HepG2 (cell line): ENCODE measurements around the gene UBE2D4. TPM values are rescaled to one million over a fixed set of nuclear protein-coding genes. Genes with fewer than 3 reads are reported as not detected.

Experiments used
- ATAC-seq: fragments of 200-7000 bp; cut with Tn5 transposase; 3 replicates; pipeline ENCODE4 v1.9.1; 2020; ENCODE audit warnings: mild to moderate bottlenecking, moderate library complexity
- BruUV-seq: library from RNA; stranded (reverse); fragments of 400-500 nt; replicated peaks from 2 replicates; lab custom pipeline; 2021; lab: Mats Ljungman, UMichigan
- CTCF ChIA-PET: fragments of 300-600 bp; formaldehyde crosslinking; extraction: SDS; loops from one replicate; lab custom pipeline; 2021; ENCODE audit warnings: low total read pairs, inconsistent platforms, low intra/inter-chr PET ratio; lab: Yijun Ruan, JAX
- POLR2A ChIA-PET: fragments of 350-600 bp; sonication (Branson Sonifier 250); formaldehyde crosslinking; loops from one replicate; lab custom pipeline; 2020; ENCODE audit warnings: antibody characterized with exemption, inconsistent platforms; lab: Yijun Ruan, JAX
- DNase-seq: peaks from one replicate; pipeline ENCODE4 v3.0.0-alpha.2; 2015; ENCODE audit warnings: low spot score
- FAIRE-seq: peaks from 3 replicates; lab custom pipeline; 2011; peaks lifted over from hg19 to GRCh38; lab: Jason Lieb, UNC
- H2AFZ ChIP-seq: one replicate; pipeline ENCODE4 v1.6.1; 2011; ENCODE audit warnings: low read length, inconsistent platforms
- H3K27ac ChIP-seq: fragments of 300-600 bp; 3 replicates; pipeline ENCODE4 v1.8.0; 2011; ENCODE audit warnings: mixed run types, mild to moderate bottlenecking, mixed read lengths, low read length, inconsistent platforms; ENCODE audit not compliant: insufficient read depth; ENCODE audit errors: extremely low read length
- H3K27me3 ChIP-seq, 2 experiments: fragments of 200-600 bp in 1 of 2; 2 replicates in 1 of 2; 3 replicates in 1 of 2; pipeline versions ENCODE4 v1.6.0 to v1.8.0; 2011; ENCODE audit warnings: low read length in 2 of 2, mild to moderate bottlenecking in 2 of 2, moderate library complexity in 2 of 2, inconsistent platforms in 1 of 2; ENCODE audit not compliant: insufficient read depth in 2 of 2, control insufficient read depth in 1 of 2
- H3K36me3 ChIP-seq, 2 experiments: fragments of 200-600 bp in 1 of 2; replicated peaks in 1 of 2; 2 replicates in 1 of 2; 3 replicates in 1 of 2; pipeline versions ENCODE4 v1.5.1 to v1.8.0; 2011; ENCODE audit warnings: low read length in 2 of 2, inconsistent platforms in 1 of 2; ENCODE audit not compliant: insufficient read depth in 2 of 2, control insufficient read depth in 1 of 2
- H3K4me1 ChIP-seq: 2 replicates; pipeline ENCODE4 v1.5.1; 2012; ENCODE audit warnings: low read length, inconsistent platforms; ENCODE audit not compliant: insufficient read depth
- H3K4me2 ChIP-seq: 2 replicates; pipeline ENCODE4 v1.6.0; 2011; ENCODE audit warnings: low read depth, low read length, inconsistent platforms
- H3K4me3 ChIP-seq, 3 experiments: fragments of 200-600 bp in 1 of 3; sonication (generic), shearing (Covaris generic) in 1 of 3; replicated peaks in 1 of 3; 2 replicates each; pipeline ENCODE4 v1.5.1; 2011 to 2016; ENCODE audit warnings: low read length in 3 of 3, inconsistent platforms in 2 of 3, low read depth in 2 of 3, mild to moderate bottlenecking in 2 of 3, control low read depth in 1 of 3, mixed read lengths in 1 of 3; ENCODE audit not compliant: insufficient read depth in 1 of 3
- H3K79me2 ChIP-seq: one replicate; pipeline ENCODE4 v1.6.1; 2011; ENCODE audit warnings: low read length, inconsistent platforms; ENCODE audit not compliant: insufficient read depth
- H3K9ac ChIP-seq: 2 replicates; pipeline ENCODE4 v1.6.0; 2011; ENCODE audit warnings: mild to moderate bottlenecking, low read depth, low read length, inconsistent platforms; ENCODE audit not compliant: insufficient read depth
- H3K9me3 ChIP-seq: 2 replicates; pipeline ENCODE4 v1.5.1; 2012; ENCODE audit warnings: mild to moderate bottlenecking, low read length
- H4K20me1 ChIP-seq: 2 replicates; pipeline ENCODE4 v1.6.0; 2011; ENCODE audit warnings: inconsistent platforms, mild to moderate bottlenecking, low read length, moderate library complexity; ENCODE audit not compliant: insufficient read depth
- KDM3A ChIP-seq: IDR thresholded peaks from 2 replicates; pipeline ENCODE4 v1.6.1; 2018; ENCODE audit warnings: low read depth, missing compliant biosample characterization
- ZNF724P ChIP-seq: sonication (generic); formaldehyde crosslinking; IDR thresholded peaks from 2 replicates; pipeline ENCODE4 v1.8.0; 2022; ENCODE audit warnings: missing genetic modification reagents, borderline replicate concordance
- ZNF761 ChIP-seq: sonication (generic); formaldehyde crosslinking; conservative IDR thresholded peaks from 2 replicates; pipeline ENCODE4 v1.4.0; 2020; ENCODE audit warnings: mild to moderate bottlenecking, missing genetic modification reagents
- WGBS: methylation state at CpG from one replicate; pipeline ENCODE4 v1.1.6; 2017; ENCODE audit warnings: low lambda C conversion rate; 5-methylcytosine and 5-hydroxymethylcytosine counted together
- in situ Hi-C: cut with HindIII; loops from 2 replicates; pipeline ENCODE4 v1.10.0; 2017; ENCODE audit warnings: low pct_unique_long_range_greater_than_20kb; ENCODE audit not compliant: extremely low pct_ligation_motif_present
- intact Hi-C: fragments of 100-400 bp; cut with micrococcal nuclease; formaldehyde crosslinking; loops from one replicate; pipeline ENCODE4 v1.10.0; 2022; ENCODE audit not compliant: unreplicated experiment
- polyA plus RNA-seq, 8 experiments: library from polyadenylated mRNA; depleted of rRNA in 3 of 8; stranded (reverse) in 7 of 8; unstranded in 1 of 8; fragments of >200 nt; fragmentation: Illumina TruSeq in 4 of 8; extraction: Trizol in 4 of 8; gene quantifications; 2 replicates each; pipeline versions ENCODE4 v1.2.1 to v1.2.3, GENCODE V29; 2011 to 2016; ENCODE audit warnings: low read depth in 4 of 8, missing spikeins in 1 of 8, mixed read lengths in 1 of 8; ENCODE audit not compliant: insufficient read depth in 1 of 8
- total RNA-seq, 5 experiments: library from RNA; depleted of rRNA; stranded (reverse); fragments of >200 nt; fragmentation: Illumina TruSeq; extraction: Trizol; gene quantifications; 2 replicates each; pipeline ENCODE4 v1.2.3, GENCODE V29; 2016; ENCODE audit warnings: low read depth in 1 of 5
- TF ChIP-seq, protein P1 (sequence below): sonication (generic); formaldehyde crosslinking; IDR thresholded peaks from 2 replicates; pipeline ENCODE4 v1.5.0; 2020; ENCODE audit warnings: missing genetic modification reagents
- TF ChIP-seq, protein P2 (sequence below): sonication (generic); formaldehyde crosslinking; IDR thresholded peaks from 2 replicates; pipeline ENCODE4 v1.5.0; 2020; ENCODE audit warnings: missing genetic modification reagents, mild to moderate bottlenecking, borderline replicate concordance
- TF ChIP-seq, protein P3 (sequence below): sonication (generic); formaldehyde crosslinking; IDR thresholded peaks from one replicate; pipeline ENCODE4 v1.5.1; 2020; ENCODE audit warnings: mild to moderate bottlenecking, missing genetic modification reagents; ENCODE audit errors: not compliant biosample characterization
- TF ChIP-seq, protein P4 (sequence below), 2 experiments: IDR thresholded peaks; 2 replicates each; pipeline ENCODE4 v1.6.1; 2011 to 2012; ENCODE audit warnings: low read length in 2 of 2, borderline replicate concordance in 1 of 2, low read depth in 1 of 2, mild to moderate bottlenecking in 1 of 2, moderate library complexity in 1 of 2

UBE2D4 gene
- total and polyA plus RNA-seq, 2 of the 13 experiments (the other 11 are each of a cell fraction or from before 2014, with no cell fraction given) = 9.9 to 16.0 TPM

DNA sequence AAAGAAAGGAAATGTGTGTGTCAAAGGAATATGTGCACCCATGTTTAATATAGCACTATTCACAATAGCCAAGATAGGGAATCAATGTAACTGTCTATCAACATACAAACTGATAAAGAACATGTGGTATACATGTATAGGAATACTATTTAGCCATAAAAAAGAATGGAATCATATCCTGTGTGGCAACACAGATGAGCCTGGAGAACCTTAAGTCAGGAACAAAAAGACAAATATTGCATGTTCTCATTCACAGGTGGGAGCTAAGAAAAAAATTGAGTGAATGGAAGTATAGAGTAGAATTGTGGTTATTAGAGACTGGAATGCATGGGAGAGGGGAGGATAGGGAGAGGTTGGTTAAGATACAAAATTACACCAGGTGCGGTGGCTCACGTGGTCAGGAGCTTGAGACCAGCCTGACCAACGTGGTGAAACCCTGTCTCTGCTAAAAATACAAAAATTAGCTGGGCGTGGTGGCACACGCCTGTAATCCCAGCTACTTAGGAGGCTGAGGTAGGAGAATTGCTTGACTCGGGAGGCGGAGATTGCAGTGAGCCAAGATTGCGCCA lies 30.3 kb upstream of the UBE2D4 start:
- POLR2A ChIA-PET = interaction anchor here (0.7 to 0.8 kb wide), 2 partner anchors 30 to 61 kb away, joined by 3 to 5 read pairs; partner anchors contain the start of gene UBE2D4
- CTCF ChIA-PET = no interaction called here
- Histone ChIP-seq H3K4me1 (no peaks in the 10 kb centered on the region), H3K36me3 (peaks cover 0 to 5% of the 10 kb centered on the region in 2 experiments; a peak in 2 of 5 replicates), H3K9me3 (no peaks in the 10 kb centered on the region), H3K4me3 (no peak overlapping the region), H3K79me2 (peaks cover 78% of the 10 kb centered on the region), H3K4me2 (no peak overlapping the region), H3K27me3 (no peaks in the 10 kb centered on the region), H4K20me1 (peaks cover 17% of the 10 kb centered on the region; the same call in 1 of the 2 replicates), H2AFZ (no peak overlapping the region), H3K27ac (no peak overlapping the region), H3K9ac (no peak overlapping the region)
- BruUV-seq = no TSS peak
- 97% methylated on average over 8 of the region's 8 CpGs for WGBS
- in situ Hi-C loops (no loop called here), intact Hi-C loops (no loop called here)
- DNase-seq (no peak), ATAC-seq (no peak), FAIRE-seq (no peak)
- TF ChIP-seq ZNF724P (CRISPR knock-in tag) (no peak), KDM3A (CRISPR knock-in tag) (no peak), ZNF761 (CRISPR knock-in tag) (no peak)
- TF ChIP-seq, protein P1, sequence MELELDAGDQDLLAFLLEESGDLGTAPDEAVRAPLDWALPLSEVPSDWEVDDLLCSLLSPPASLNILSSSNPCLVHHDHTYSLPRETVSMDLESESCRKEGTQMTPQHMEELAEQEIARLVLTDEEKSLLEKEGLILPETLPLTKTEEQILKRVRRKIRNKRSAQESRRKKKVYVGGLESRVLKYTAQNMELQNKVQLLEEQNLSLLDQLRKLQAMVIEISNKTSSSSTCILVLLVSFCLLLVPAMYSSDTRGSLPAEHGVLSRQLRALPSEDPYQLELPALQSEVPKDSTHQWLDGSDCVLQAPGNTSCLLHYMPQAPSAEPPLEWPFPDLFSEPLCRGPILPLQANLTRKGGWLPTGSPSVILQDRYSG = no peak
- TF ChIP-seq, protein P2, sequence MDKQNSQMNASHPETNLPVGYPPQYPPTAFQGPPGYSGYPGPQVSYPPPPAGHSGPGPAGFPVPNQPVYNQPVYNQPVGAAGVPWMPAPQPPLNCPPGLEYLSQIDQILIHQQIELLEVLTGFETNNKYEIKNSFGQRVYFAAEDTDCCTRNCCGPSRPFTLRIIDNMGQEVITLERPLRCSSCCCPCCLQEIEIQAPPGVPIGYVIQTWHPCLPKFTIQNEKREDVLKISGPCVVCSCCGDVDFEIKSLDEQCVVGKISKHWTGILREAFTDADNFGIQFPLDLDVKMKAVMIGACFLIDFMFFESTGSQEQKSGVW (CRISPR knock-in tag) = no peak
- TF ChIP-seq, protein P3, sequence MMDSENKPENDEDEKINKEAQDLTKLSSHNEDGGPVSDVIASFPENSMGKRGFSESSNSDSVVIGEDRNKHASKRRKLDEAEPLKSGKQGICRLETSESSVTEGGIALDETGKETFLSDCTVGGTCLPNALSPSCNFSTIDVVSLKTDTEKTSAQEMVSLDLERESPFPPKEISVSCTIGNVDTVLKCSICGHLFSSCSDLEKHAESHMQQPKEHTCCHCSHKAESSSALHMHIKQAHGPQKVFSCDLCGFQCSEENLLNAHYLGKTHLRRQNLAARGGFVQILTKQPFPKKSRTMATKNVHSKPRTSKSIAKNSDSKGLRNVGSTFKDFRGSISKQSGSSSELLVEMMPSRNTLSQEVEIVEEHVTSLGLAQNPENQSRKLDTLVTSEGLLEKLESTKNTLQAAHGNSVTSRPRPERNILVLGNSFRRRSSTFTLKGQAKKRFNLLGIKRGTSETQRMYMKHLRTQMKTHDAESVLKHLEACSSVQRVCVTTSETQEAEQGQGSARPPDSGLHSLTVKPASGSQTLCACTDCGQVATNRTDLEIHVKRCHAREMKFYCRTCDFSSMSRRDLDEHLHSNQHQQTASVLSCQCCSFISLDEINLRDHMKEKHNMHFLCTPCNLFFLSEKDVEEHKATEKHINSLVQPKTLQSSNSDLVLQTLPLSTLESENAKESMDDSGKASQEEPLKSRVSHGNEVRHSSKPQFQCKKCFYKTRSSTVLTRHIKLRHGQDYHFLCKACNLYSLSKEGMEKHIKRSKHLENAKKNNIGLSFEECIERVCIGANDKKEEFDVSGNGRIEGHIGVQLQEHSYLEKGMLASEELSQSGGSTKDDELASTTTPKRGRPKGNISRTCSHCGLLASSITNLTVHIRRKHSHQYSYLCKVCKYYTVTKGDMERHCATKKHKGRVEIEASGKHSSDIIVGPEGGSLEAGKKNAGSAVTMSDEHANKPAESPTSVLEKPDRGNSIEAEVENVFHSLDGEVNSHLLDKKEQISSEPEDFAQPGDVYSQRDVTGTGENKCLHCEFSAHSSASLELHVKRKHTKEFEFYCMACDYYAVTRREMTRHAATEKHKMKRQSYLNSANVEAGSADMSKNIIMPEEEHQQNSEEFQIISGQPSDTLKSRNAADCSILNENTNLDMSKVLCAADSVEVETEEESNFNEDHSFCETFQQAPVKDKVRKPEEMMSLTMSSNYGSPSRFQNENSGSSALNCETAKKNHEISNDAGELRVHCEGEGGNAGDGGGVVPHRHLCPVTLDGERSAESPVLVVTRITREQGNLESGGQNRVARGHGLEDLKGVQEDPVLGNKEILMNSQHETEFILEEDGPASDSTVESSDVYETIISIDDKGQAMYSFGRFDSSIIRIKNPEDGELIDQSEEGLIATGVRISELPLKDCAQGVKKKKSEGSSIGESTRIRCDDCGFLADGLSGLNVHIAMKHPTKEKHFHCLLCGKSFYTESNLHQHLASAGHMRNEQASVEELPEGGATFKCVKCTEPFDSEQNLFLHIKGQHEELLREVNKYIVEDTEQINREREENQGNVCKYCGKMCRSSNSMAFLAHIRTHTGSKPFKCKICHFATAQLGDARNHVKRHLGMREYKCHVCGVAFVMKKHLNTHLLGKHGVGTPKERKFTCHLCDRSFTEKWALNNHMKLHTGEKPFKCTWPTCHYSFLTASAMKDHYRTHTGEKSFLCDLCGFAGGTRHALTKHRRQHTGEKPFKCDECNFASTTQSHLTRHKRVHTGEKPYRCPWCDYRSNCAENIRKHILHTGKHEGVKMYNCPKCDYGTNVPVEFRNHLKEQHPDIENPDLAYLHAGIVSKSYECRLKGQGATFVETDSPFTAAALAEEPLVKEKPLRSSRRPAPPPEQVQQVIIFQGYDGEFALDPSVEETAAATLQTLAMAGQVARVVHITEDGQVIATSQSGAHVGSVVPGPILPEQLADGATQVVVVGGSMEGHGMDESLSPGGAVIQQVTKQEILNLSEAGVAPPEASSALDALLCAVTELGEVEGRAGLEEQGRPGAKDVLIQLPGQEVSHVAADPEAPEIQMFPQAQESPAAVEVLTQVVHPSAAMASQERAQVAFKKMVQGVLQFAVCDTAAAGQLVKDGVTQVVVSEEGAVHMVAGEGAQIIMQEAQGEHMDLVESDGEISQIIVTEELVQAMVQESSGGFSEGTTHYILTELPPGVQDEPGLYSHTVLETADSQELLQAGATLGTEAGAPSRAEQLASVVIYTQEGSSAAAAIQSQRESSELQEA (CRISPR knock-in tag) = no peak
- TF ChIP-seq, protein P4, sequence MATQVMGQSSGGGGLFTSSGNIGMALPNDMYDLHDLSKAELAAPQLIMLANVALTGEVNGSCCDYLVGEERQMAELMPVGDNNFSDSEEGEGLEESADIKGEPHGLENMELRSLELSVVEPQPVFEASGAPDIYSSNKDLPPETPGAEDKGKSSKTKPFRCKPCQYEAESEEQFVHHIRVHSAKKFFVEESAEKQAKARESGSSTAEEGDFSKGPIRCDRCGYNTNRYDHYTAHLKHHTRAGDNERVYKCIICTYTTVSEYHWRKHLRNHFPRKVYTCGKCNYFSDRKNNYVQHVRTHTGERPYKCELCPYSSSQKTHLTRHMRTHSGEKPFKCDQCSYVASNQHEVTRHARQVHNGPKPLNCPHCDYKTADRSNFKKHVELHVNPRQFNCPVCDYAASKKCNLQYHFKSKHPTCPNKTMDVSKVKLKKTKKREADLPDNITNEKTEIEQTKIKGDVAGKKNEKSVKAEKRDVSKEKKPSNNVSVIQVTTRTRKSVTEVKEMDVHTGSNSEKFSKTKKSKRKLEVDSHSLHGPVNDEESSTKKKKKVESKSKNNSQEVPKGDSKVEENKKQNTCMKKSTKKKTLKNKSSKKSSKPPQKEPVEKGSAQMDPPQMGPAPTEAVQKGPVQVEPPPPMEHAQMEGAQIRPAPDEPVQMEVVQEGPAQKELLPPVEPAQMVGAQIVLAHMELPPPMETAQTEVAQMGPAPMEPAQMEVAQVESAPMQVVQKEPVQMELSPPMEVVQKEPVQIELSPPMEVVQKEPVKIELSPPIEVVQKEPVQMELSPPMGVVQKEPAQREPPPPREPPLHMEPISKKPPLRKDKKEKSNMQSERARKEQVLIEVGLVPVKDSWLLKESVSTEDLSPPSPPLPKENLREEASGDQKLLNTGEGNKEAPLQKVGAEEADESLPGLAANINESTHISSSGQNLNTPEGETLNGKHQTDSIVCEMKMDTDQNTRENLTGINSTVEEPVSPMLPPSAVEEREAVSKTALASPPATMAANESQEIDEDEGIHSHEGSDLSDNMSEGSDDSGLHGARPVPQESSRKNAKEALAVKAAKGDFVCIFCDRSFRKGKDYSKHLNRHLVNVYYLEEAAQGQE (IDR thresholded peaks at IDR 0.05; ENCODE audit: borderline replicate concordance in 1 of 2, low read depth in 1 of 2, low read length in 2 of 2) = no peak
